Measurements from ENCODE around the gene KCNIP4.

Gene KCNIP4

DNA sequence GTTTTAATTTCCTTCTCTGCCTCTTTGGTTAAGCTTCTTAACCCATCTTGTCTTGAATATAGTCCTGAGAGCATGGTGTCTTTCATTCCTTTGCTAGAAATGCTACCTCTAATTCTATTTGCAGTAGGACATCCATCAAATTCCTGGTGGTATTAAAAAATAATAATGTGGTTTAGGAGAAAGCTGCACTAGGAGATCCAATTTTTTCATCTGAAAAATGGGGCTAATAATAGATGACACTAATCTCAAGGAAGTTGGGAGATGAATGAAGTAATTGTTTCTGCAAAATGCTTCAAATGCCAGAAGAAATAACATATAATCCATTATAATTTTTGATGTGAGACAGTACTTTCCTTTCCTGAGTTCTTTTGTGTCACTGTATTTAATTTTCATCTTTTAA, 1053.4 kb downstream of the KCNIP4 start:
- H3K4me3 ChIP-seq (ENCODE audit: low read depth, low read length): no peak overlapping the region
- no peaks in the 10 kb centered on the region for H3K27me3 ChIP-seq (ENCODE audit: control insufficient read depth, insufficient read depth, low read length)
- H3K4me1 ChIP-seq: no peaks in the 10 kb centered on the region
- H3K9ac ChIP-seq: no peak overlapping the region
- no peak overlapping the region for H3K4me2 ChIP-seq (ENCODE audit: low read length)
- no peaks in the 10 kb centered on the region for H3K9me3 ChIP-seq (ENCODE audit: control insufficient read depth, low read length)
- no peak overlapping the region for H2AFZ ChIP-seq
- no peaks in the 10 kb centered on the region for H3K79me2 ChIP-seq
- TF ChIP-seq, protein P1, sequence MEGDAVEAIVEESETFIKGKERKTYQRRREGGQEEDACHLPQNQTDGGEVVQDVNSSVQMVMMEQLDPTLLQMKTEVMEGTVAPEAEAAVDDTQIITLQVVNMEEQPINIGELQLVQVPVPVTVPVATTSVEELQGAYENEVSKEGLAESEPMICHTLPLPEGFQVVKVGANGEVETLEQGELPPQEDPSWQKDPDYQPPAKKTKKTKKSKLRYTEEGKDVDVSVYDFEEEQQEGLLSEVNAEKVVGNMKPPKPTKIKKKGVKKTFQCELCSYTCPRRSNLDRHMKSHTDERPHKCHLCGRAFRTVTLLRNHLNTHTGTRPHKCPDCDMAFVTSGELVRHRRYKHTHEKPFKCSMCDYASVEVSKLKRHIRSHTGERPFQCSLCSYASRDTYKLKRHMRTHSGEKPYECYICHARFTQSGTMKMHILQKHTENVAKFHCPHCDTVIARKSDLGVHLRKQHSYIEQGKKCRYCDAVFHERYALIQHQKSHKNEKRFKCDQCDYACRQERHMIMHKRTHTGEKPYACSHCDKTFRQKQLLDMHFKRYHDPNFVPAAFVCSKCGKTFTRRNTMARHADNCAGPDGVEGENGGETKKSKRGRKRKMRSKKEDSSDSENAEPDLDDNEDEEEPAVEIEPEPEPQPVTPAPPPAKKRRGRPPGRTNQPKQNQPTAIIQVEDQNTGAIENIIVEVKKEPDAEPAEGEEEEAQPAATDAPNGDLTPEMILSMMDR (IDR thresholded peaks at IDR 0.05): no peak
- no peak overlapping the region for H3K27ac ChIP-seq
- H3K36me3 ChIP-seq (ENCODE audit: control insufficient read depth, insufficient read depth, low read length): no peaks in the 10 kb centered on the region

DNA sequence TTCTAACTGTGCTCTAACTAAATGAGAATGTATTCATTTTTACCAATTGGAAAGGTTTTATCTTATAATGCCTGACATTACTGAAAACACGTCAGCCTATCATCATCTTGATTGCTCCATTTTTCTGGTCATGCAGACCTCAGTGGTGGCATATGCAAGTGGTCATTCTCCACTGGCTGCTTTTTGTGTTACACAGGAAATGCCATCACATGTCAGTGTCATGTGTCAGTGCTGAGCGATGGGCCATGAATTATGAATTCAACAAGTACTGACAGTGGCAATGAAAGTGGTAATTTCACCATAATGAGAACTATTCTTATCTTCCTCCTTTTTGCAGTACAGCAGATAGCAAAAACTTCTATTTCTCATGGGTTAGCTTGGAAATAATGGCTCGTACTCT, 1057.8 kb downstream of the KCNIP4 start:
- Histone ChIP-seq H3K4me2 (ENCODE audit: low read length) (no peak overlapping the region), H3K9ac (no peak overlapping the region), H3K9me3 (ENCODE audit: control insufficient read depth, low read length) (no peaks in the 10 kb centered on the region), H3K4me3 (ENCODE audit: low read depth, low read length) (no peak overlapping the region), H3K79me2 (no peaks in the 10 kb centered on the region), H3K4me1 (no peaks in the 10 kb centered on the region), H3K27me3 (ENCODE audit: control insufficient read depth, insufficient read depth, low read length) (no peaks in the 10 kb centered on the region), H3K27ac (no peak overlapping the region), H2AFZ (no peak overlapping the region), H3K36me3 (ENCODE audit: control insufficient read depth, insufficient read depth, low read length) (no peaks in the 10 kb centered on the region)
- TF ChIP-seq, protein P1 (IDR thresholded peaks at IDR 0.05): no peak

DNA sequence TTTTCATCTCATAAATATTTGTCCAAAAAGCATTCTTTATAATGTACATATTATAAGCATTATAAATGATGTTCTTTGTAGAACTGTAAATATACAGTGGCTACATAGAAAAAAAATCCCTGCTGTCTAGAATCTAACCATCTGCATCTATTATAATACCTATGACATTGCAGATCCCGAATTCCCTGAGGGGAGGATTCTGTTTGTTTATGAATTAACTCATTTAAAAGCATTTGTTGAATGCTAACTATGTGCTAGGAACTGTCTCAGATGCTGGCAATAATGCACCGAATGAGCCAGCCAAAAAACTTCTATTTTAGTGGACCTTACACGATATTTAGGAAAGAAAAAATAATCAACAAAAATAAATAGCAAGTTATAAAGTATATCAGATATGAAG, 1058.7 kb downstream of the KCNIP4 start:
- TF ChIP-seq, protein P1 (IDR thresholded peaks at IDR 0.05): no peak

DNA sequence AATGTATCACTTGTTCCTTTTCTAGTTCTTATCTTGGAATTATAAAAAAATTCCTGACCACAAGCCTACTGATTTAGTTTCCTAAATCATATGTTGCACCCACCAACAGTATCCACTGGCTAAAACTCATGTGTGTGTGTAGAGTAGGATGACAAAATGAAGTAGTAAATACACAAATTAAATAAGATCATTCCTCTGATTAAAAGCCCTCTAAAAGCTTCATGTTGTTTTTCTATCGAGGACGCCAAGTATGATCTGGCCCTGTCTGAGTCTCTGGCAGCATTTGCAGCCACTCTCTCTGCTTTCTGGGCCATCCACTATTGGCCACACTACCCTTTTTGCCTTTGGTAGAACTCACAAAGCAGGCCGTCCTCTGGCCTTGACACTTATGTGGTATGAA, 1064.9 kb downstream of the KCNIP4 start:
- Histone ChIP-seq H3K9ac (no peak overlapping the region), H2AFZ (no peak overlapping the region), H3K4me3 (ENCODE audit: low read depth, low read length) (no peak overlapping the region), H3K27ac (no peak overlapping the region), H3K9me3 (ENCODE audit: control insufficient read depth, low read length) (no peaks in the 10 kb centered on the region), H3K36me3 (ENCODE audit: control insufficient read depth, insufficient read depth, low read length) (no peaks in the 10 kb centered on the region), H3K4me1 (no peaks in the 10 kb centered on the region), H3K4me2 (ENCODE audit: low read length) (no peak overlapping the region), H3K27me3 (ENCODE audit: control insufficient read depth, insufficient read depth, low read length) (no peaks in the 10 kb centered on the region), H3K79me2 (no peaks in the 10 kb centered on the region)
- TF ChIP-seq, protein P1 (IDR thresholded peaks at IDR 0.05): no peak

More for the DNA sequence above, 1058.7 kb downstream of the KCNIP4 start:
- Histone ChIP-seq H3K36me3 (ENCODE audit: control insufficient read depth, insufficient read depth, low read length) (no peaks in the 10 kb centered on the region), H3K4me1 (no peaks in the 10 kb centered on the region), H3K9ac (no peak overlapping the region), H3K4me3 (ENCODE audit: low read depth, low read length) (no peak overlapping the region), H3K4me2 (ENCODE audit: low read length) (no peak overlapping the region), H3K27me3 (ENCODE audit: control insufficient read depth, insufficient read depth, low read length) (no peaks in the 10 kb centered on the region), H3K27ac (no peak overlapping the region), H3K79me2 (no peaks in the 10 kb centered on the region), H3K9me3 (ENCODE audit: control insufficient read depth, low read length) (no peaks in the 10 kb centered on the region), H2AFZ (no peak overlapping the region)

DNA sequence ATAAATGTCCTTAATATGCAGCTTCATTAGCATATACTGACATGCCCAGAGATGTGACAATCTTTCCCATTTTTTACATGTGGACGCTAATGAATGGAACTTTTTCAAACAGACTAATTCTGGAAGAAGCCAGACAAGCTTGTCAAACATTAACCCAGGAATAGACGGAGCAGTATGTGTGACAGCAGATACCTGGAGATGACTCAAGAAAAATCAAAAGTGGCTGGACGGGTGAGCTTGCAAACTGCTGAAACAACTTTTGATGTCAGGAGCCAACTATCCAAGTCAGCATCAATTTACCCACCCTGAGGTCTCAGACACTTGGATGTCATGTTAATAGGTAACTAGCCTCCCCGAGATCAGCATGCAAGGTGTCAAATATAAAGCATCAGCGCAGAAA, 1065.3 kb downstream of the KCNIP4 start:
- Histone ChIP-seq H2AFZ (no peak overlapping the region), H3K4me3 (ENCODE audit: low read depth, low read length) (no peak overlapping the region), H3K36me3 (ENCODE audit: control insufficient read depth, insufficient read depth, low read length) (no peaks in the 10 kb centered on the region), H3K4me2 (ENCODE audit: low read length) (no peak overlapping the region), H3K27ac (no peak overlapping the region), H3K9ac (no peak overlapping the region), H3K79me2 (no peaks in the 10 kb centered on the region), H3K9me3 (ENCODE audit: control insufficient read depth, low read length) (no peaks in the 10 kb centered on the region), H3K27me3 (ENCODE audit: control insufficient read depth, insufficient read depth, low read length) (no peaks in the 10 kb centered on the region), H3K4me1 (no peaks in the 10 kb centered on the region)
- TF ChIP-seq, protein P1 (IDR thresholded peaks at IDR 0.05): no peak

Measured in parathyroid adenoma (tissue), 2 donors.